HCT116 (cell line): ENCODE data around the gene GHR. TPM values are rescaled to one million over a fixed set of nuclear protein-coding genes. Genes with fewer than 3 reads are reported as not detected.

Experiments used
- ATAC-seq: fragments of 200-7000 bp; cut with Tn5 transposase; 2 replicates; pipeline ENCODE4 v1.9.1; 2020; ENCODE audit warnings: mild to moderate bottlenecking, moderate library complexity
- BruUV-seq: library from RNA; stranded (reverse); fragments of 400-500 nt; replicated peaks from 2 replicates; lab custom pipeline; 2021; lab: Mats Ljungman, UMichigan
- CTCF ChIA-PET: fragments of 300-600 bp; sonication (Branson Sonifier 250); formaldehyde crosslinking; loops from one replicate; lab custom pipeline; 2021; ENCODE audit warnings: antibody characterized with exemption; lab: Charles Lee
- POLR2A ChIA-PET: fragments of 300-600, 350-600 bp; sonication (Branson Sonifier 250); formaldehyde crosslinking; loops from one replicate; lab custom pipeline; 2021; ENCODE audit warnings: antibody characterized with exemption; lab: Charles Lee
- RAD21 ChIA-PET, 2 experiments: fragments of 300-600 bp; sonication (Branson Sonifier 250); formaldehyde crosslinking; loops; one replicate each; lab custom pipeline; 2023; ENCODE audit warnings: low total read pairs in 2 of 2; ENCODE audit not compliant: uncharacterized antibody in 2 of 2, unreplicated experiment in 2 of 2, low non-redundant PET in 1 of 2; lab: Charles Lee
- DNase-seq: peaks from one replicate; pipeline ENCODE4 v3.0.0-alpha.2; 2010; ENCODE audit warnings: low read depth, low spot score
- H2AFZ ChIP-seq: fragments of 200-600 bp; shearing (Covaris generic), sonication (generic); 2 replicates; pipeline ENCODE4 v1.6.1; 2017; ENCODE audit warnings: low read depth, mixed run types, mixed read lengths, antibody characterized with exemption, low read length; ENCODE audit not compliant: poor library complexity, severe bottlenecking
- H3K27ac ChIP-seq: 2 replicates; pipeline ENCODE4 v1.5.1; 2012; ENCODE audit warnings: low read depth, low read length
- H3K27me3 ChIP-seq: fragments of 200-600 bp; sonication (generic); 2 replicates; pipeline ENCODE4 v1.6.1; 2016; ENCODE audit warnings: mixed run types, low read length, mixed read lengths; ENCODE audit not compliant: insufficient read depth
- H3K36me3 ChIP-seq, 2 experiments: fragments of 200-500 bp in 1 of 2; fragments of 200-600 bp in 1 of 2; sonication (Bioruptor generic) in 1 of 2; sonication (generic) in 1 of 2; 2 replicates each; pipeline versions ENCODE4 v1.5.1 to v1.6.1; 2014 to 2016; ENCODE audit warnings: low read length in 2 of 2, inconsistent platforms in 1 of 2, mixed read lengths in 1 of 2, mixed run types in 1 of 2; ENCODE audit not compliant: insufficient read depth in 2 of 2, control insufficient read depth in 1 of 2
- H3K4me1 ChIP-seq, 2 experiments: fragments of 200-600 bp in 1 of 2; sonication (generic) in 1 of 2; 2 replicates each; pipeline versions ENCODE4 v1.5.1 to v1.6.1; 2012 to 2017; ENCODE audit warnings: low read length in 2 of 2, inconsistent platforms in 1 of 2, mild to moderate bottlenecking in 1 of 2, mixed read lengths in 1 of 2, mixed run types in 1 of 2, moderate library complexity in 1 of 2; ENCODE audit not compliant: insufficient read depth in 2 of 2, control insufficient read depth in 1 of 2
- H3K4me2 ChIP-seq: fragments of 200-600 bp; sonication (generic); 2 replicates; pipeline ENCODE4 v1.6.1; 2017; ENCODE audit warnings: mixed run types, low read length, mixed read lengths
- H3K4me3 ChIP-seq, 2 experiments: fragments of 200-600 bp in 1 of 2; sonication (generic) in 1 of 2; replicated peaks in 1 of 2; 2 replicates each; pipeline ENCODE4 v1.5.1; 2011 to 2016; ENCODE audit warnings: low read length in 2 of 2, control low read depth in 1 of 2, low read depth in 1 of 2, mild to moderate bottlenecking in 1 of 2, mixed read lengths in 1 of 2, mixed run types in 1 of 2
- H3K79me2 ChIP-seq: fragments of 200-600 bp; sonication (generic); 2 replicates; pipeline ENCODE4 v1.6.1; 2017; ENCODE audit warnings: mild to moderate bottlenecking, mixed run types, low read length, moderate library complexity, mixed read lengths; ENCODE audit not compliant: insufficient read depth
- H3K9ac ChIP-seq: fragments of 200-600 bp; sonication (generic); 2 replicates; pipeline ENCODE4 v1.6.1; 2016; ENCODE audit warnings: low read length, mixed read lengths
- H3K9me2 ChIP-seq: fragments of 200-600 bp; sonication (generic), shearing (Covaris generic); 2 replicates; pipeline ENCODE4 v1.6.1; 2017; ENCODE audit warnings: mixed run types, mild to moderate bottlenecking, moderate library complexity; ENCODE audit not compliant: insufficient read depth
- H3K9me3 ChIP-seq, 2 experiments: fragments of 200-500 bp in 1 of 2; fragments of 200-600 bp in 1 of 2; sonication (Bioruptor generic) in 1 of 2; sonication (generic) in 1 of 2; 2 replicates each; pipeline ENCODE4 v1.6.1; 2014 to 2017; ENCODE audit warnings: low read length in 2 of 2, mixed read lengths in 2 of 2, inconsistent platforms in 1 of 2, low read depth in 1 of 2, mild to moderate bottlenecking in 1 of 2, mixed run types in 1 of 2, moderate library complexity in 1 of 2; ENCODE audit not compliant: control insufficient read depth in 1 of 2, insufficient read depth in 1 of 2
- H4K20me1 ChIP-seq: fragments of 200-600 bp; sonication (generic), shearing (Covaris generic); 2 replicates; pipeline ENCODE4 v1.6.1; 2017; ENCODE audit warnings: mixed run types, mild to moderate bottlenecking, moderate library complexity; ENCODE audit not compliant: insufficient read depth
- ATF3 ChIP-seq: IDR thresholded peaks from 2 replicates; pipeline ENCODE4 v1.6.1; 2012
- CEBPB ChIP-seq: IDR thresholded peaks from 2 replicates; pipeline ENCODE4 v1.6.1; 2012; ENCODE audit warnings: low read depth
- CTCF ChIP-seq, 3 experiments: fragments of 200-600 bp in 1 of 3; sonication (generic) in 1 of 3; IDR thresholded peaks in 2 of 3; conservative IDR thresholded peaks in 1 of 3; 2 replicates each; pipeline ENCODE4 v1.5.1; 2012 to 2017; ENCODE audit warnings: low read depth in 2 of 3, low read length in 2 of 3, antibody characterized with exemption in 1 of 3, borderline replicate concordance in 1 of 3, control low read depth in 1 of 3, mild to moderate bottlenecking in 1 of 3, mixed read lengths in 1 of 3, mixed run types in 1 of 3, moderate library complexity in 1 of 3; ENCODE audit not compliant: insufficient read depth in 1 of 3
- EGR1 ChIP-seq: IDR thresholded peaks from 2 replicates; pipeline ENCODE4 v1.6.1; 2012; ENCODE audit warnings: low read depth
- ELF1 ChIP-seq: IDR thresholded peaks from 2 replicates; pipeline ENCODE4 v1.6.1; 2012; ENCODE audit warnings: low read depth, borderline replicate concordance
- JUND ChIP-seq: IDR thresholded peaks from 2 replicates; pipeline ENCODE4 v1.6.1; 2012
- MAX ChIP-seq: IDR thresholded peaks from 2 replicates; pipeline ENCODE4 v1.6.1; 2012
- POLR2A ChIP-seq: IDR thresholded peaks from 2 replicates; pipeline ENCODE4 v1.7.0; 2011; ENCODE audit warnings: borderline replicate concordance; ENCODE audit not compliant: insufficient read depth, insufficient read length; ENCODE audit errors: extremely low read depth
- POLR2AphosphoS5 ChIP-seq: IDR thresholded peaks from 2 replicates; pipeline ENCODE4 v1.6.1; 2011; ENCODE audit warnings: mild to moderate bottlenecking, low read depth, low read length, moderate library complexity
- RAD21 ChIP-seq: IDR thresholded peaks from 2 replicates; pipeline ENCODE4 v1.6.1; 2012; ENCODE audit warnings: low read depth, mild to moderate bottlenecking
- REST ChIP-seq: IDR thresholded peaks from 2 replicates; pipeline ENCODE4 v1.6.1; 2012; ENCODE audit warnings: low read depth
- TCF7L2 ChIP-seq: IDR thresholded peaks from 2 replicates; pipeline ENCODE4 v1.7.0; 2011; ENCODE audit warnings: borderline replicate concordance, inconsistent platforms; ENCODE audit not compliant: insufficient read depth, insufficient read length; ENCODE audit errors: extremely low read depth
- ZBTB33 ChIP-seq: IDR thresholded peaks from 2 replicates; pipeline ENCODE4 v1.6.1; 2011; ENCODE audit warnings: mild to moderate bottlenecking, low read length, moderate library complexity; ENCODE audit not compliant: insufficient replicate concordance; ENCODE audit errors: extremely low read depth
- ZFX ChIP-seq: fragments of 450-650 bp; IDR thresholded peaks from 2 replicates; pipeline ENCODE4 v1.6.1; 2017
- intact Hi-C: fragments of 100-400 bp; cut with micrococcal nuclease; formaldehyde crosslinking; loops from 2 replicates; pipeline ENCODE4 v1.10.0; 2022
- total RNA-seq: library from RNA; stranded (reverse); gene quantifications from one replicate; pipeline ENCODE4 v1.2.1, GENCODE V29; 2021; ENCODE audit not compliant: unreplicated experiment

GHR gene
- total RNA-seq, 1 experiment from 2014 or later, result not detected

GRCh38 chr5:42436051-42436450, 12.8 kb downstream of the GHR start (continued):
- no peak for TF ChIP-seq TCF7L2
- TF ChIP-seq ELF1, result no peak
- no peak for TF ChIP-seq MAX
- TF ChIP-seq CEBPB, result no peak
- TF ChIP-seq RAD21, result no peak
- TF ChIP-seq ATF3, result no peak

GRCh38 chr5:42454216-42454995, 31.2 kb downstream of the GHR start:
- Histone ChIP-seq H3K9ac (no peak overlapping the region), H3K27me3 (no peaks in the 10 kb centered on the region; the same call in 1 of the 2 replicates), H3K36me3 (no peaks in the 10 kb centered on the region), H3K4me1 (no peaks in the 10 kb centered on the region), H3K4me2 (no peak overlapping the region), H4K20me1 (no peaks in the 10 kb centered on the region), H3K9me2 (no peaks in the 10 kb centered on the region), H3K79me2 (no peaks in the 10 kb centered on the region), H2AFZ (no peak overlapping the region), H3K9me3 (no peaks in the 10 kb centered on the region), H3K27ac (no peak overlapping the region), H3K4me3 (no peak overlapping the region)
- ChIA-PET CTCF (no interaction called here), POLR2A (no interaction called here), RAD21 (no interaction called here)
- TF ChIP-seq POLR2A (no peak), REST (no peak), ZFX (no peak), TCF7L2 (no peak), CTCF (IDR thresholded peaks at IDR 0.05 in 2 of 3, conservative IDR thresholded peaks at IDR 0.05 in 1 of 3; ENCODE audit: borderline replicate concordance in 1 of 3, insufficient read depth in 1 of 3, low read depth in 2 of 3, low read length in 2 of 3) (no peak), RAD21 (no peak), ELF1 (no peak), EGR1 (no peak), ZBTB33 (no peak), MAX (no peak), POLR2AphosphoS5 (no peak), JUND (no peak)
- intact Hi-C loops, result no loop called here
- DNase-seq (no peak), ATAC-seq (no peak)
- no TSS peak for BruUV-seq
